ENCODE data around the gene C16orf74. TPM values are rescaled to one million over a fixed set of nuclear protein-coding genes. Genes with fewer than 3 reads are reported as not detected.
A peak's percentile ranks its signal among the peaks of the same experiment; 100 is the strongest.

Gene C16orf74
- polyA plus RNA-seq, 1 experiment: 3.2 TPM

- DNase-seq (ENCODE audit: low read depth, low spot score): no peak
- peak overlapping the region; percentile 77 for H3K27ac ChIP-seq (ENCODE audit: low read depth, low read length)
- POLR2A ChIA-PET: no interaction called here
- TF ChIP-seq CTCF (IDR thresholded peaks at IDR 0.05; ENCODE audit: low read depth, low read length): no peak
- no peaks in the 10 kb centered on the region for H3K27me3 ChIP-seq (ENCODE audit: control insufficient read depth, insufficient read depth, low read length)
- no peaks in the 10 kb centered on the region for H3K9me3 ChIP-seq (ENCODE audit: control insufficient read depth, insufficient read depth, low read length)
- CTCF ChIA-PET: no interaction called here
- H3K4me3 ChIP-seq (ENCODE audit: low read depth, low read length): no peak overlapping the region
These were observed 17.3 kb upstream of the C16orf74 start for GRCh38 chr16:85768199-85768598.

- H3K4me3 ChIP-seq (ENCODE audit: low read depth, low read length): no peak overlapping the region
- POLR2A ChIA-PET: no interaction called here
- peak; percentile 52 for DNase-seq (ENCODE audit: low read depth, low spot score)
- no peaks in the 10 kb centered on the region for H3K27me3 ChIP-seq (ENCODE audit: control insufficient read depth, insufficient read depth, low read length)
- no peak for TF ChIP-seq CTCF (IDR thresholded peaks at IDR 0.05; ENCODE audit: low read depth, low read length)
- H3K9me3 ChIP-seq (ENCODE audit: control insufficient read depth, insufficient read depth, low read length): no peaks in the 10 kb centered on the region
- H3K27ac ChIP-seq (ENCODE audit: low read depth, low read length): peak overlapping the region; percentile 77
- CTCF ChIA-PET: no interaction called here
These were observed 16.6 kb upstream of the C16orf74 start for GRCh38 chr16:85767531-85767930.

- ChIA-PET POLR2A (no interaction called here), CTCF (no interaction called here)
- no peak for DNase-seq (ENCODE audit: low read depth, low spot score)
- no peak overlapping the region for H3K27ac ChIP-seq (ENCODE audit: low read depth, low read length)
- TF ChIP-seq CTCF (IDR thresholded peaks at IDR 0.05; ENCODE audit: low read depth, low read length): no peak
- no peaks in the 10 kb centered on the region for H3K9me3 ChIP-seq (ENCODE audit: control insufficient read depth, insufficient read depth, low read length)
- H3K27me3 ChIP-seq (ENCODE audit: control insufficient read depth, insufficient read depth, low read length): no peaks in the 10 kb centered on the region
- H3K4me3 ChIP-seq (ENCODE audit: low read depth, low read length): no peak overlapping the region
These were observed 14.9 kb upstream of the C16orf74 start for GRCh38 chr16:85765767-85766166.

GRCh38 chr16:85765211-85765610 lies 14.3 kb upstream of the C16orf74 start:
- Histone ChIP-seq H3K27me3 (ENCODE audit: control insufficient read depth, insufficient read depth, low read length) (no peaks in the 10 kb centered on the region), H3K4me3 (ENCODE audit: low read depth, low read length) (no peak overlapping the region), H3K9me3 (ENCODE audit: control insufficient read depth, insufficient read depth, low read length) (no peaks in the 10 kb centered on the region), H3K27ac (ENCODE audit: low read depth, low read length) (no peak overlapping the region)
- no peak for TF ChIP-seq CTCF (IDR thresholded peaks at IDR 0.05; ENCODE audit: low read depth, low read length)
- ChIA-PET CTCF (no interaction called here), POLR2A (no interaction called here)
- DNase-seq (ENCODE audit: low read depth, low spot score): no peak

- CTCF ChIA-PET: no interaction called here
- Histone ChIP-seq H3K27me3 (ENCODE audit: control insufficient read depth, insufficient read depth, low read length) (no peaks in the 10 kb centered on the region), H3K27ac (ENCODE audit: low read depth, low read length) (no peak overlapping the region), H3K9me3 (ENCODE audit: control insufficient read depth, insufficient read depth, low read length) (no peaks in the 10 kb centered on the region), H3K4me3 (ENCODE audit: low read depth, low read length) (no peak overlapping the region)
- POLR2A ChIA-PET: interaction anchor here (0.7 kb wide), 1 partner anchor 756 kb away, joined by 4 read pairs; no protein-coding TSS in a partner anchor
- DNase-seq (ENCODE audit: low read depth, low spot score): no peak
- no peak for TF ChIP-seq CTCF (IDR thresholded peaks at IDR 0.05; ENCODE audit: low read depth, low read length)
These were observed 12.7 kb upstream of the C16orf74 start for GRCh38 chr16:85763616-85764015.
